Stimulated activated CD4-positive, alpha-beta T cell treated with anti-CD3 and anti-CD28 coated beads, Interleukin-2, amount 100 ng/mL, for 4 hours (primary cell): ENCODE measurements around the gene ZSCAN21.

Experiments used
- DNase-seq: peaks from one replicate; pipeline ENCODE4 v3.0.0-alpha.2; 2020; ENCODE audit warnings: low read depth

The ZSCAN21 gene

GRCh38 chr7:100075418-100075817 lies 25.8 kb downstream of the ZSCAN21 start:
- DNase-seq, result no peak

- no peak for DNase-seq
Measured at GRCh38 chr7:100077205-100077604, 27.6 kb downstream of the ZSCAN21 start.

GRCh38 chr7:100079024-100079560 lies 29.5 kb downstream of the ZSCAN21 start:
- DNase-seq, result no peak

DNA sequence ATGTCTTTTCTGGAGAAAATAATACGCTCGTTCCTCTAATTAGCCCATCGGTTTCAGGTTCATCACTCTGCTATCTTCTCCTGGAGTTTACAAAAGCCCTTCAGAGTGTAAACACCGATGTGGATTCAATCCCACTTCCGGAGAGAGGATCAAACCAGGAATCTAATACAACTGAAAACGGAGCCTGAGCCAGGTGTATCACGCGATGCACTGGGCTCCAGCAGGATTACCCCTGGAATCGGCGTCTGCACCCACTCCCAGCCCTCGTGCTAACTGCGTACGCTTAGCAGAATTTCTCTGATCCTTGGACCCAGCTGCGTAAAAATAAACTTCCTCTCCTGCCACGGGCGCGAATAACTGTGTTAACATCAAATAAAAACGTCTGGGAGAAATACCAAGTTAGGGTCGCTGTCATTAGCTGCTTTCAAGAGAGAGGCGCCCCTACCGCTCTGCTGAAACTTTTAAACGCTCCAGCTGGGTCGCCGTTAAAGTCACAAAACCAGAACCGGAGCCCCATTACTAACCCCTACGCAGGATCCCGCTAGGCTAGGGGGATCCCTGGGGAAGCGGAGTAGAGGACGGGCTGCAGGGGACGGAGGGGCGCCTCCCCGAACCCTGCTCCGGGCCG lies 31.4 kb downstream of the ZSCAN21 start:
- no peak for DNase-seq

GRCh38 chr7:100081535-100082102 lies 32.0 kb downstream of the ZSCAN21 start, which contains the start of gene ZNF3:
Gene ZNF3, minus strand, starts transcription at chr7:100081723. Its CDS starts 4,366 bp downstream, at chr7:100077357.
- DNase-seq, result peak; percentile 98

GRCh38 chr7:100082978-100083377 lies 33.4 kb downstream of the ZSCAN21 start:
- no peak for DNase-seq

DNA sequence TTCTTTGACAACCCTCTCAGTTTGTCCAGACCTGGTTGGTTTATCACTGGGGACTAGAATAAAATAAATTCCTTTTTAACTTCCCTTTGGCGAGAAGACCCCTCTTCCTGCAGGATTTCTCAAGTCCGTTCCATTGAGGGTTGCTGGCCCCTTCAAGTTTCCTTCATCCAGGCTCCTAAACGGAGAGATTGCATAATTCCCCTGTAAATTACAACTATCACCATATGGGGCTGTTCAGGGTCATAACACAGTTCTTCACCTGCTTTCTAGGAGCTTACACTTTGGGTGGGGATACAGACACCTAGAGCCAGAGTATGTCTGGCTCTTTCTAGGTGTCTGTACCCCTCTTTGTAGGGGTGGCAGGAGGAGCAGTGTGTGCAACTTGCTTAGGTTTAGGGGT lies 35.9 kb downstream of the ZSCAN21 start:
- DNase-seq, result no peak

DNA sequence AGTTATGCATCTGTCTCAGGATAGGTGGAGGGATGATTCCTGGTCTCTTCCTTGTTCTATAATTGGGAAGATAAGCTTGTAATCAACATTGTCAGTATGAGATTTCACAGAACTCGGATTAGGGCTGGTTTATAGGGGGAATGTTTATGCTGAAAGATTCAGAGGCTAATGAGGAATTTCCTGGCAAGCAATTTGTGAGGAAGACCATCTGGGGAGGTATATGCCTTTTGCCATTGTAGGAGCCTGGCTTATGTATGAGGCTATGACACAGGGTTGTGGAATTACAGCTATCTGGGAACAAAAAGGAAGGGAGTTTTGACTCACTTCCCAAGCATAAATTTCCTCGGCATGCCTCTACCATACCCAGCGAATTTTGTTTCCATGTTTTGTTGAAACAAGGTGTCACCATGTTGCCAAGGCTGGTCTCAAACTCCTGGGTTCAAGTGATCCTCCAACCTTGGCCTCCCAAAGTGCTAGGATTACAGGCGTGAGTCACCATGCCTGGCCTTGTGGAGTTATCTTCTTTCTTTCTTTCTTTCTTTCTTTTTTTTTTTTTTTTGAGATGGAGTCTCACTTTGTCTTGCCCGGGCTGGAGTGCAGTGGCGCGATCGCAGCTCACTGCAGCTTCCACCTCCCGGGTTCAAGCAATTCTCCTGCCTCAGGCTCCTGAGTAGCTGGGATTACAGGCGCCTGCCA lies 37.6 kb downstream of the ZSCAN21 start:
- DNase-seq, result no peak

- DNase-seq, result no peak
Measured at GRCh38 chr7:100088095-100088620, 38.6 kb downstream of the ZSCAN21 start.

DNA sequence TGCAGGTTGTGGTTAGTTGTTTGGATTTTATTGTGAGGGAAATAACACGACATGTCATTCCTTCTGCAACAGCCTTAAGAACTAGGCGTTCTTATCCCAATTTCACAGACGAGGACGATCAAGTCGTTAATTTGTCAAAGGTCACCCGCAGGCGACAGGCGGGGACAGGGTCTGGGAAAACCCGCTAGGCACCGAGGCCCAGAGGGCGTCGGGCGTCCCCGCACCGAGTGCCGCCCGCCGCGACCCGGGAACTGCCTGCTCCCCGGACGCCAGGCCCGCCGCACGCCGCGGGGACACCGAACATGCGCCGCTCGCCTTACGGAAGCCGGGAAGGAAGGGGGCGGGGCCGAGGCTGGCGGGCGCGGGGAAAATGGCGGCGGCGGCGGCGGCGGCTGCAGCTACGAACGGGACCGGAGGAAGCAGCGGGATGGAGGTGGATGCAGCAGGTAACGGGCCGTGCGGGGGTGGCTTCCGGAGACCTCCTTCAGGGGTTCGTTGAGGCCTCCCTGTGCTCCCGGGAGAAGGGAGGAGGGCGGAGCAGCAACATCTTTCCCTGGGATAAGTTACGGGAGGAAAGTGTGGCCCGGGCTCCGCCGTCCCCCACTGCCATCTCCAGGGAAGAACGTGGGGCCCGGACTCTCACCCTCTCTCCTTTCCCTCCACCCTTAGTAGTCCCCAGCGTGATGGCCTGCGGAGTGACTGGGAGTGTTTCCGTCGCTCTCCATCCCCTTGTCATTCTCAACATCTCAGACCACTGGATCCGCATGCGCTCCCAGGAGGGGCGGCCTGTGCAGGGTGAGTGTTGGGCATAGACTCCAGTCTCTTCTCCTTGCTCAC lies 39.3 kb downstream of the ZSCAN21 start, which contains the start of gene COPS6:
COPS6 (plus strand) TSS at position 349 of the 837 bp plus-strand sequence; CDS start at position 371, 22 bp downstream.
- DNase-seq, result peak; percentile 74

DNA sequence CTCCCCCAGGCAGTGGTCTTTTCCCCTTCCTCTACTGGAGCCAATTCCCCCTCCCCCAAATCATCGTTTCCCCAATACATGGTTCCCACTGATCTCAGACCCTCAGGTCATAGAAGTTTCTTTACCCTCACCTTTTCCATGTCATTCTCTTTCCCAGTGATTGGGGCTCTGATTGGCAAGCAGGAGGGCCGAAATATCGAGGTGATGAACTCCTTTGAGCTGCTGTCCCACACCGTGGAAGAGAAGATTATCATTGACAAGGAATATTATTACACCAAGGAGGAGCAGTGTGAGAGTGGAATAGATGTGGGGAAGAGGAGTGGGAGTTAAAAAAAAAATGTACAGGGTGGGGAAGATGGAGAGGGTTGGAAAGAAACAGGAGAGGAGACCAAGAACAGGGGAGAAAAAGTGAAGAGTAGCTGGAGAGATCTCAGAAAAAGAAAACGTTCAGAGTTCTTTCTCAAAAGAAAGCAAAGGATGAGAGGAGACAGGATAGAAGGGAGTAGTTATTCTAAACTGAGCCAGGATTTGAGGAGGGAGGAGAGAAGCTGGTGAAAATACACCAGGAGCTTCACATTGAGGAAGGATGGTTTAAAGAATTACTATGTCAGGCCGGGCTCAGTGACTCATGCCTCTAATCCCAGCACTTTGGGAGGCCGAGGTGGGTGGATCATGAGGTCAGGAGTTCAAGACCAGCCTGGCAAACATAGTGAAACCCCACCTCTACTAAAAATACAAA lies 40.1 kb downstream of the ZSCAN21 start:
- no peak for DNase-seq

GRCh38 chr7:100090527-100091410 lies 41.2 kb downstream of the ZSCAN21 start:
- DNase-seq, result no peak

GRCh38 chr7:100091411-100092181 lies 42.0 kb downstream of the ZSCAN21 start:
- DNase-seq, result no peak

DNA sequence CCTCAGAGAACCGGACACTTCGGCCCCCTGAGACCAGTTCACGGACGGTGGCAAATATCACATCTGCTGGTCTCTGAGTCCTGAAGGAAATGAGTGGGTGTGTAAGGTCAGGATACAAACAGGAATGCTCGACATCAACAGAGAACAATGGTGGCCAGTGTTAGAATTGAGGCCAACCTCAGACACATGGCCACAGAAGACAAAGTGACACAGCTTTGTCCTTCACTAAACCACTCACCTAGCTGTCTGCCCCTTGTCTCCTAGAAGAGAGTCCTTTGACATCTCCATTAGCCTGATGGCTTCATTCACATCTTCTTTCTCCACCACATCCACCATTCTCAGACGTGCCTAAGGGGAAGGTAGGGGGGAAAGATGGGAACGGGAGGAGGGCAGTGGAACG lies 43.5 kb downstream of the ZSCAN21 start:
- DNase-seq, result no peak

- no peak for DNase-seq
Measured at GRCh38 chr7:100093498-100093897, 43.9 kb downstream of the ZSCAN21 start.

- no peak for DNase-seq
Measured at GRCh38 chr7:100093925-100094486, 44.4 kb downstream of the ZSCAN21 start.

DNA sequence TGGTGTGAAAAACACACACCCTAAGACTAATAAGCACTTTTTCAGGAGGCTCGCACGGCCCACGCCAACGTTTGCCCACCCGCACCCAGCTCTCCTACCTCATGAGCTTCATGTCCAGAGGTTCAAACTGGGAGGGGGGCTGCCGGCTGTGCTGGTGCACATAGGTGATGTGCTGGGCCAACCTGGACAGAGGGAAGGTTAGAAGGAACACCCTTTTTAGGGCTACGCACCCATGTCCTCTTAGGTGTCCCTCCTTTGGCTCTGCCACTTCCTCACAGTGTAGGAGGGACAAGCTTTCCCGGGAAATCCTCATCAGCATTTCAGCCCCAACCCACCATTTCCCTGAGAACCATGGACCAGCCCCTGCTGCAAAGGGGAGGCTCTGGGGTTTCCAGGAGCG lies 45.7 kb downstream of the ZSCAN21 start:
- no peak for DNase-seq

DNA sequence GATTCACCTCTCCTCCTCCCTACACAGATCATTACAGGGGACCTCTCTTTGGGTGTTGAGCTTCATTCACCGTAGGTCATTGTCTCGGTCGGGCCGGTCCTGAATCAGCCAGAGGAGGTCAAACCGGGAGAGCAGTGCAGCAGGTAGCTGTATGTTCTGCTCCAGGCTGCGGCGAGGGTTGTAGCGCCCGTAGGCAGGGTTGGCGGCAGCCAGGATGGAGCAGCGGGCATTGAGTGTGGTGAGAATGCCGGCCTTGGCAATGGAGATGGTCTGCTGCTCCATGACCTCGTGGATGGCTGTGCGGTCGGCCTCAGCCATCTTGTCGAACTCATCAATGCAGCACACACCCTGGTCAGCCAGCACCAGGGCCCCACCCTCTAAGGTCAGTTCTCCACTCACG lies 46.1 kb downstream of the ZSCAN21 start:
- DNase-seq, result no peak

DNA sequence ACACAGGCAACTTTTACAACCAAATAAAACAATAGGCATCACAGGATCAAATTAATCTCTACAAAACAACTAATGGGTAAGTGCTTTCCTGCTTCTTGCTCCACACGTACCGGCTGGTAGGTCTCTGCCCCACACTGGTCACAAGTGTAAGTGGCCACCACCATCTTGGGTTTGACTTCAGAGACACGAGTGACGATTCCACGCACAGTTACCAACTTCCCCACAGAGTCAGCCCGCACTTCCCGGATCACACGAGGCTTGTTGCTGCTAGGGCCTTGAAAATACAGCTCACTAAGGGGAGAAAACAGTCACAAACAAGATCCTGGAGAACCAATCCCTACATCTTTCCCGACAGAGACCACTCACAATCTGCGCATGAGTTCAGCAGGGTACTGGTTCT lies 49.3 kb downstream of the ZSCAN21 start:
- no peak for DNase-seq
